IMR-90 (cell line): Measurements from ENCODE around the gene FSTL3. TPM values are rescaled to one million over a fixed set of nuclear protein-coding genes. Genes with fewer than 3 reads are reported as not detected.

Experiments
- ATAC-seq: fragments of 200-7000 bp; cut with Tn5 transposase; 2 replicates; pipeline ENCODE4 v1.9.1; 2020; ENCODE audit warnings: low read depth, mild to moderate bottlenecking, moderate library complexity
- BruUV-seq: library from RNA; stranded (reverse); fragments of 400-500 nt; replicated peaks from 2 replicates; lab custom pipeline; 2021; lab: Mats Ljungman, UMichigan
- CTCF ChIA-PET: fragments of 300-600 bp; formaldehyde crosslinking; extraction: SDS; loops from one replicate; lab custom pipeline; 2021; ENCODE audit warnings: antibody characterized with exemption; lab: Yijun Ruan, JAX
- POLR2A ChIA-PET: fragments of 300-600 bp; sonication (Branson Sonifier 250); formaldehyde crosslinking; loops from one replicate; lab custom pipeline; 2022; ENCODE audit warnings: antibody characterized with exemption; ENCODE audit not compliant: unreplicated experiment; lab: Charles Lee
- DNase-seq: peaks from one replicate; pipeline ENCODE4 v3.0.0; 2013
- H2AFZ ChIP-seq: replicated peaks from 2 replicates; pipeline ENCODE3; 2013; ENCODE audit warnings: low read length, mild to moderate bottlenecking; ENCODE audit not compliant: poor library complexity
- H2AK5ac ChIP-seq: 2 replicates; pipeline ENCODE4 v1.6.1; 2013; ENCODE audit warnings: low read depth, low read length, inconsistent platforms
- H2AK9ac ChIP-seq: replicated peaks from 2 replicates; pipeline ENCODE3; 2013; ENCODE audit warnings: mild to moderate bottlenecking, low read depth, low read length, moderate library complexity; ENCODE audit not compliant: poor library complexity
- H2BK120ac ChIP-seq: 2 replicates; pipeline ENCODE4 v1.6.1; 2013; ENCODE audit warnings: low read depth, low read length, inconsistent platforms
- H2BK15ac ChIP-seq: 3 replicates; pipeline ENCODE4 v1.6.1; 2013; ENCODE audit warnings: low read depth, low read length, inconsistent platforms
- H2BK20ac ChIP-seq: 2 replicates; pipeline ENCODE4 v1.6.1; 2013; ENCODE audit warnings: low read depth, mild to moderate bottlenecking, inconsistent platforms, low read length, moderate library complexity
- H2BK5ac ChIP-seq: 2 replicates; pipeline ENCODE4 v1.6.1; 2013; ENCODE audit warnings: mild to moderate bottlenecking, low read depth, low read length, inconsistent platforms; ENCODE audit not compliant: poor library complexity, severe bottlenecking
- H3K14ac ChIP-seq: replicated peaks from 2 replicates; pipeline ENCODE4 v1.6.1; 2013; ENCODE audit warnings: low read depth, low read length, inconsistent platforms
- H3K18ac ChIP-seq: 2 replicates; pipeline ENCODE4 v1.6.1; 2013; ENCODE audit warnings: low read depth, low read length, control low read depth
- H3K23ac ChIP-seq: 2 replicates; pipeline ENCODE4 v1.6.1; 2013; ENCODE audit warnings: low read depth, low read length, inconsistent platforms
- H3K27ac ChIP-seq: 2 replicates; pipeline ENCODE4 v1.5.1; 2013; ENCODE audit warnings: mild to moderate bottlenecking, control low read depth, low read length; ENCODE audit not compliant: insufficient read depth
- H3K27me3 ChIP-seq: 2 replicates; pipeline ENCODE4 v1.6.1; 2013; ENCODE audit warnings: low read length; ENCODE audit not compliant: control insufficient read depth, insufficient read depth
- H3K36me3 ChIP-seq: 2 replicates; pipeline ENCODE4 v1.6.1; 2013; ENCODE audit warnings: low read length, mixed read lengths; ENCODE audit not compliant: control insufficient read depth, insufficient read depth
- H3K4ac ChIP-seq: 2 replicates; pipeline ENCODE4 v1.6.1; 2013; ENCODE audit warnings: low read depth, low read length, inconsistent platforms
- H3K4me1 ChIP-seq: 2 replicates; pipeline ENCODE4 v1.6.1; 2013; ENCODE audit warnings: low read length, mixed read lengths; ENCODE audit not compliant: control insufficient read depth, insufficient read depth
- H3K4me2 ChIP-seq: 2 replicates; pipeline ENCODE4 v1.6.1; 2013; ENCODE audit warnings: low read depth, mild to moderate bottlenecking, control low read depth, low read length, moderate library complexity
- H3K4me3 ChIP-seq: 2 replicates; pipeline ENCODE4 v1.5.1; 2013; ENCODE audit warnings: low read depth, mild to moderate bottlenecking, control low read depth, low read length, moderate library complexity; ENCODE audit not compliant: insufficient read depth
- H3K56ac ChIP-seq: 2 replicates; pipeline ENCODE4 v1.6.1; 2013; ENCODE audit warnings: low read length, inconsistent platforms; ENCODE audit not compliant: insufficient read depth; ENCODE audit errors: extremely low read depth
- H3K79me1 ChIP-seq, 2 experiments: 2 replicates each; pipeline ENCODE4 v1.6.1; 2013; ENCODE audit warnings: low read length in 2 of 2, inconsistent platforms in 1 of 2, low read depth in 1 of 2
- H3K9ac ChIP-seq: 2 replicates; pipeline ENCODE4 v1.6.1; 2013; ENCODE audit warnings: low read depth, low read length, control low read depth
- H3K9me1 ChIP-seq: 2 replicates; pipeline ENCODE4 v1.6.1; 2013; ENCODE audit warnings: low read length, inconsistent platforms; ENCODE audit not compliant: insufficient read depth
- H3K9me3 ChIP-seq: 2 replicates; pipeline ENCODE4 v1.6.1; 2013; ENCODE audit warnings: low read length; ENCODE audit not compliant: control insufficient read depth, insufficient read depth
- H4K20me1 ChIP-seq: 2 replicates; pipeline ENCODE4 v1.6.1; 2013; ENCODE audit warnings: low read length, inconsistent platforms; ENCODE audit not compliant: insufficient read depth
- H4K5ac ChIP-seq: 2 replicates; pipeline ENCODE4 v1.6.1; 2013; ENCODE audit warnings: mild to moderate bottlenecking, low read depth, low read length, control low read depth
- H4K8ac ChIP-seq, 2 experiments: 2 replicates each; pipeline ENCODE4 v1.6.1; 2013; ENCODE audit warnings: low read depth in 2 of 2, low read length in 2 of 2, control low read depth in 1 of 2, inconsistent platforms in 1 of 2
- H4K91ac ChIP-seq: 2 replicates; pipeline ENCODE4 v1.6.1; 2013; ENCODE audit warnings: low read depth, low read length, inconsistent platforms; ENCODE audit not compliant: insufficient read depth
- FOS ChIP-seq: fragments of 150-350 bp; IDR thresholded peaks from 2 replicates; pipeline ENCODE4 v1.6.1; 2016; ENCODE audit warnings: low read depth, low read length
- whole genome bisulfite sequencing, 2 experiments: methylation state at CpG; one replicate each; pipeline versions ENCODE4 v1.1.5 to v1.1.7; 2013; ENCODE audit warnings: missing lambda C conversion rate in 2 of 2; ENCODE audit not compliant: insufficient read length in 1 of 2; ENCODE audit errors: extremely low coverage in 2 of 2; 5-methylcytosine and 5-hydroxymethylcytosine counted together
- dilution Hi-C: fragments of 300-500 bp; cut with HindIII; formaldehyde crosslinking; loops from one replicate; pipeline ENCODE4 v1.14.3; 2018; ENCODE audit warnings: low sequenced_read_pairs; ENCODE audit not compliant: unreplicated experiment
- in situ Hi-C: fragments of 300-500 bp; cut with MboI; formaldehyde crosslinking; loops from 3 replicates; pipeline ENCODE4 v1.14.3; 2019; ENCODE audit warnings: low sequenced_read_pairs, inconsistent platforms, mixed read lengths
- intact Hi-C: fragments of 100-400 bp; cut with micrococcal nuclease; formaldehyde crosslinking; loops from 2 replicates; pipeline ENCODE4 v1.10.0; 2022
- polyA plus RNA-seq, 3 experiments: library from polyadenylated mRNA; depleted of rRNA; stranded (reverse); fragments of >200 nt; gene quantifications; 2 replicates each; pipeline ENCODE4 v1.2.3, GENCODE V29; 2012; ENCODE audit warnings: low replicate concordance in 1 of 3
- total RNA-seq: library from RNA; depleted of rRNA; stranded (reverse); fragments of >200 nt; gene quantifications from 2 replicates; pipeline ENCODE4 v1.2.3, GENCODE V29; 2012

Gene FSTL3
- total and polyA plus RNA-seq, 2 of the 4 experiments (the other 2 are of a cell fraction): 32.3 to 76.9 TPM

- dilution Hi-C loops: no loop called here
- Histone ChIP-seq H2BK15ac (no peak overlapping the region), H2BK5ac (no peak overlapping the region), H2AFZ (no peak overlapping the region), H4K20me1 (peaks cover 79% of the 10 kb centered on the region), H3K9me1 (no peaks in the 10 kb centered on the region), H4K8ac (no peak overlapping the region), H3K18ac (no peak overlapping the region), H3K79me1 (peaks cover 0 to 57% of the 10 kb centered on the region in 2 experiments; a peak in 2 of 4 replicates), H4K5ac (no peak overlapping the region), H3K36me3 (peaks cover 10% of the 10 kb centered on the region), H3K9ac (no peak overlapping the region), H3K4me1 (peaks cover 14% of the 10 kb centered on the region), H4K91ac (no peak overlapping the region), H3K4me3 (no peak overlapping the region), H3K4me2 (no peak overlapping the region), H2BK20ac (no peak overlapping the region), H3K4ac (no peak overlapping the region), H2AK5ac (no peak overlapping the region), H3K56ac (no peak overlapping the region), H2BK120ac (no peak overlapping the region), H3K23ac (no peak overlapping the region), H2AK9ac (peak overlapping the region; percentile 50), H3K9me3 (no peaks in the 10 kb centered on the region), H3K27me3 (no peaks in the 10 kb centered on the region), H3K27ac (no peak overlapping the region), H3K14ac (no peak overlapping the region)
- 87% methylated on average over 20 of the region's 50 CpGs; no CpG with 5 or more reads in 1 of the 2 experiments for WGBS, 2 experiments
- no peak for TF ChIP-seq FOS
- POLR2A ChIA-PET: no interaction called here
- intact Hi-C loops: no loop called here
- in situ Hi-C loops: no loop called here
- CTCF ChIA-PET: no interaction called here
- ATAC-seq (no peak), DNase-seq (no peak)
- no TSS peak for BruUV-seq
Measured at GRCh38 chr19:658916-659839, 17.0 kb upstream of the FSTL3 start.
